ENCODE measurements around the gene RHOT2.

RHOT2 gene

DNA sequence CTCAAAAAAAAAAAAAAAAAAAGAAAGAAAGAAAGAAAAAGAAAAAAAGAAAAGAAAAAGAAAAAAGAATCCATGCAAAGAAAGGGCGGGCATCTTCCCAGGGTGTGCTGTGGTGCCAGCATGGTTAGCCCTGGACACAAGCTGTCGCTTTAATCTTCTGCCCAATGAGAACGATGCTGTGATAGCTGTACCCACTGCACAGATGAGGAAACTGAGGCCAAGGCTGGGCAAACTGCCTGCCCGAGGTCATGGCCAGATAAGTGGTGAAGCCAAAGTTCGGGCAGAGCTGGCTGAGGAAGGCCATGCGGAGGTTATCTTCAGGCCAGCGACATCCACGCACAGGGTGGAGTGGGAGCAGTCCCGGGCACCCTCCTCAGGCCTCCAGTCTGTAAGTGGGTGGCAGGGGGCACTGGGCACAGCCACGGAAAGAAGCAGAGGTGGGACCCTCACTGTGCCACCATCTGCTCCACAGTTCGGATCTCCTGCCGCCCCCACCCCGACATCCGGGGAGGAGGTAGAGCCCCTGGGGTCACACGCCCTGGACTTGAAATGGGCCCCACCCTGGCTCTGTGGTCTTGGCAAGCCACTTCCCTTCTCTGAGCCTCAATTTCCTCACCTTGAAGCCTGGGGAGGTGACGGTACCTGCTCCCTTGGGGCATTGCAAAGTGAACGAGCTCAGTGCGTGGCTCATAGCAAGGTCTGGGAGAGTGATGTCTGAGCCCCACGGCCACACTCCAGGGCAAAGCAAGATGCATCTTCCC is 31.2 kb downstream of the RHOT2 start:
- Histone ChIP-seq H3K27me3 (peaks cover 100% of the 10 kb centered on the region), H3K4me1 (ENCODE audit: control insufficient read depth in 1 of 2, insufficient read depth in 1 of 2, low read depth in 1 of 2, low read length in 1 of 2) (peaks cover 8 to 17% of the 10 kb centered on the region in 2 experiments), H3K9me3 (no peaks in the 10 kb centered on the region), H3K27ac (no peak overlapping the region), H3K36me3 (no peaks in the 10 kb centered on the region), H3K4me3 (ENCODE audit: low read depth in 1 of 2, low read length in 1 of 2) (no peak overlapping the region)
- TF ChIP-seq, protein P1, sequence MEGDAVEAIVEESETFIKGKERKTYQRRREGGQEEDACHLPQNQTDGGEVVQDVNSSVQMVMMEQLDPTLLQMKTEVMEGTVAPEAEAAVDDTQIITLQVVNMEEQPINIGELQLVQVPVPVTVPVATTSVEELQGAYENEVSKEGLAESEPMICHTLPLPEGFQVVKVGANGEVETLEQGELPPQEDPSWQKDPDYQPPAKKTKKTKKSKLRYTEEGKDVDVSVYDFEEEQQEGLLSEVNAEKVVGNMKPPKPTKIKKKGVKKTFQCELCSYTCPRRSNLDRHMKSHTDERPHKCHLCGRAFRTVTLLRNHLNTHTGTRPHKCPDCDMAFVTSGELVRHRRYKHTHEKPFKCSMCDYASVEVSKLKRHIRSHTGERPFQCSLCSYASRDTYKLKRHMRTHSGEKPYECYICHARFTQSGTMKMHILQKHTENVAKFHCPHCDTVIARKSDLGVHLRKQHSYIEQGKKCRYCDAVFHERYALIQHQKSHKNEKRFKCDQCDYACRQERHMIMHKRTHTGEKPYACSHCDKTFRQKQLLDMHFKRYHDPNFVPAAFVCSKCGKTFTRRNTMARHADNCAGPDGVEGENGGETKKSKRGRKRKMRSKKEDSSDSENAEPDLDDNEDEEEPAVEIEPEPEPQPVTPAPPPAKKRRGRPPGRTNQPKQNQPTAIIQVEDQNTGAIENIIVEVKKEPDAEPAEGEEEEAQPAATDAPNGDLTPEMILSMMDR (IDR thresholded peaks at IDR 0.05): no peak

DNA sequence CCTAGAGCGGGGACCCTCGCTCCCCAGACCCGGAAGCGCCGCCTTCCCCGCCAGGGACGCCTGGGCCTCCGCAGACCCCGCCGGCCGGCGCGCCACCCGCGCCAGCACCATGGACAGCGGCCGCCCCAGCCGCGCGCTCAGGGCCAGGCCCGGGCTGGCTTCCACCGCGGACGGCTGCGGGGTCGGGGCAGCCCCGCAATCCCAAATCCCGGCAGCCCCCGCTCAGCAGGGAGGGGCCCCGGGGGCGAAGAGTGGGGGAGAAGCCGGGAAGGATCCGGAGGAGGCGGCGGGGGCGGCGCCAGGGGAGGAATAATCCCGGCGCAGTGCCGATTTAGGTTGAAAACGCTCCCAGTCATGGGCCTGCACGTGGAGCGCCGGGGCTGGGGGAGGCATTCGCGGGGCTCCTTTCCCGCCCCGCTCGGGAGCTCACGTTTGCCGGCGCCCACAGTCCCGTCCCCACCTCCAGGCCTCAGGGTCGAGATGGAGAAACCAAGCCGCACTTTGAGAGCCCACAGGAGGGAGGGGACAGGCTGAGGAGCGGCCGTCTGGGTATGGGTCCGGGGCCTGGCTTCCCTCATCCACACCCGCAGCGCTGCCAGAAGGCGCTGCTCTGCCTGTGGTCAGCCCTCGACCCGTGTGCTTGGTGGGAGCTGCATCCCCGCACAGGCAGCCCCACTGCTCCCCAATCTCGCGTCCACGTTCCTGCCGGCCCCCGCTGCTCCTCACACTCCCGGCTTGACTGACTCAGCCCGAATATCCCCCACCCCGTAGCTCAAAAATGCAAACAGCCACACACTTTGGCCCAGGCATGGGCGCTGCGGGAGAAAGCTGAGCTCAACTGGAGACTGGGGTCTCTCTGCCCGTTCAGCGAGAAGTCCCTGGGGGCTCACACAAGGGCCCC is 33.0 kb downstream of the RHOT2 start:
- TF ChIP-seq, protein P1 (IDR thresholded peaks at IDR 0.05): no peak
- Histone ChIP-seq H3K36me3 (no peaks in the 10 kb centered on the region), H3K4me1 (ENCODE audit: control insufficient read depth in 1 of 2, insufficient read depth in 1 of 2, low read depth in 1 of 2, low read length in 1 of 2) (peaks cover under 1% of the 10 kb centered on the region in 2 experiments), H3K27me3 (peaks cover 99% of the 10 kb centered on the region), H3K4me3 (ENCODE audit: low read depth in 1 of 2, low read length in 1 of 2) (no peak overlapping the region), H3K27ac (no peak overlapping the region), H3K9me3 (no peaks in the 10 kb centered on the region)

DNA sequence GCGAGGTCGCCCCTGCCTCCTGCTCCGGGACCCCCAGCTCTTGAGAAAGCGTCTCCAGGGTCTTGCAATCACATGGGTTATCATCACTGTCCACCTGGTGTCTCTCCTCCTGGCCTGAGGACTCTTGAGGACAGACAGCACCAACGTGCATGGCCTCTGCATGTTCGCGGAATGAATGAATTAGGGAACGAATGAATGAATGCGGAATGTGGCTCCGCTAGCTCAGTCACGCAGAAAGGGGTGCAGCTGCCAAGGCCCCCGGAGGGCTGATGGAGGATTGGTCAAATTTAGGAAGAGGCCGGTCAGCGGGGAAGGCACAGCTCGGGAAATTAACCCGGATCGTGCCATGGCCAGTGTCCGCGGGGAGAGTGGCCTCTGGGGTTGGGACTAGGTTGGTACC is 34.4 kb downstream of the RHOT2 start:
- no peak overlapping the region for H3K27ac ChIP-seq
- no peaks in the 10 kb centered on the region for H3K36me3 ChIP-seq
- H3K4me1 ChIP-seq (ENCODE audit: control insufficient read depth in 1 of 2, insufficient read depth in 1 of 2, low read depth in 1 of 2, low read length in 1 of 2): no peaks in the 10 kb centered on the region
- TF ChIP-seq, protein P1 (IDR thresholded peaks at IDR 0.05): no peak
- peaks cover 99% of the 10 kb centered on the region for H3K27me3 ChIP-seq
- H3K9me3 ChIP-seq: no peaks in the 10 kb centered on the region
- no peak overlapping the region for H3K4me3 ChIP-seq (ENCODE audit: low read depth in 1 of 2, low read length in 1 of 2)

DNA sequence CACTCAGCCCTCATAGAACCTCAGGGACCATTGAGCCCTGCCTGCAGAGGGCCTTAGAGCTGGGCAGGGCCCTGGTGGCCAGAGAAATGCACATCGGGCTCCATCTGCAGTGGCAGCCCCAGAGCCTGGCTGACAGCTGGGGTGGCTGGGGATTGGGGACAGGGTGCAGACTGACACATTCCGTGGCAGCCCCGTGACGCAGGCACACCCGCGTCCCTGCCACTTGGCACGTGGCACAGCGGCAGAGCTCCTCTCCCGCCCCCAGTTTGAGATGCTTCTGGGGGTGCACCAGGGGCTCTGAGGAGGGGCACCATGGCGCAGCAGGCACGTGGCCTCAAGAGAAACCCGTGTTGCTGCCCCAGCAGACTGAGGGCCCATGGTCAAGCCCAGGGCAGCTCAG is 35.5 kb downstream of the RHOT2 start:
- no peaks in the 10 kb centered on the region for H3K4me1 ChIP-seq (ENCODE audit: control insufficient read depth in 1 of 2, insufficient read depth in 1 of 2, low read depth in 1 of 2, low read length in 1 of 2)
- no peak overlapping the region for H3K27ac ChIP-seq
- TF ChIP-seq, protein P1 (IDR thresholded peaks at IDR 0.05): no peak
- no peaks in the 10 kb centered on the region for H3K9me3 ChIP-seq
- H3K36me3 ChIP-seq: no peaks in the 10 kb centered on the region
- H3K4me3 ChIP-seq (ENCODE audit: low read depth in 1 of 2, low read length in 1 of 2): no peak overlapping the region
- peaks cover 99% of the 10 kb centered on the region for H3K27me3 ChIP-seq

DNA sequence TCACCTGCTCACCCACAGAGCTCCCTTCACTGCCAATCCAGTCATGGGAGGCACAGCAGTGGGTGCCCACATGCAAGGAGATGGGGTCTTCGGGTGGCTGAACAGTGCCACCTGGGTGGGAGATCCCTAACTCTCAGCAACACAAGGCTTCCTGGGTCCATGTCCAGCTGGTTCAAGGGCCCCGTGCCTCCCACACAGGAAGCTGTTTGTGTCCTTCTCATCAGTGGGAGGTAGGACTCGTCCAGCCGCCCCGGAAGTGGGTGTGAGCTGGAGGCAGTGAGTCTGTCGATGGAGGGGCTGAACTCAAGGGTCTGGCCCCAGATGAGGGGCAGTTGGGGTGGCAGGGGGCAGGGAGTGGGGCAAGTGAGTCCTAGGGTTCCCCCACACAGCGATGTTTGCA is 36.1 kb downstream of the RHOT2 start:
- Histone ChIP-seq H3K4me1 (ENCODE audit: control insufficient read depth in 1 of 2, insufficient read depth in 1 of 2, low read depth in 1 of 2, low read length in 1 of 2) (no peaks in the 10 kb centered on the region), H3K27ac (no peak overlapping the region), H3K27me3 (peaks cover 99% of the 10 kb centered on the region), H3K9me3 (no peaks in the 10 kb centered on the region), H3K4me3 (ENCODE audit: low read depth in 1 of 2, low read length in 1 of 2) (no peak overlapping the region), H3K36me3 (no peaks in the 10 kb centered on the region)
- TF ChIP-seq, protein P1 (IDR thresholded peaks at IDR 0.05): no peak
